ENCODE data around the gene FCMR.

- TF ChIP-seq CTCF (conservative IDR thresholded peaks at IDR 0.05; ENCODE audit: low read depth, low read length) (no peak), EZH2 (IDR thresholded peaks at IDR 0.05; ENCODE audit: low read length, unreplicated experiment) (no peak), EZH2phosphoT487 (IDR thresholded peaks at IDR 0.05; ENCODE audit: borderline replicate concordance, low read length) (no peak)
These were observed 62.6 kb downstream of the FCMR start for GRCh38 chr1:206859082-206859521.

All from PC-3 (cell line).